Measurements from ENCODE around the gene PPP1R1B.

PPP1R1B gene

GRCh38 chr17:39672522-39673334 lies 46.0 kb downstream of the PPP1R1B start:
- no peaks in the 10 kb centered on the region for H3F3A ChIP-seq (ENCODE audit: insufficient read depth)
- H4K20me1 ChIP-seq (ENCODE audit: low read depth, low read length) = no peaks in the 10 kb centered on the region
- no peak overlapping the region for H3K27ac ChIP-seq (ENCODE audit: low read depth, low read length)
- H3K27me3 ChIP-seq (ENCODE audit: low read length) = no peaks in the 10 kb centered on the region
- H3K4me3 ChIP-seq (ENCODE audit: insufficient read depth, low read length, poor library complexity, severe bottlenecking) = no peak overlapping the region
- H3K9me2 ChIP-seq (replicated peaks; ENCODE audit: insufficient read depth, low read length) = no peaks in the 10 kb centered on the region
- H3K36me3 ChIP-seq (ENCODE audit: low read length) = no peaks in the 10 kb centered on the region
- H3K79me2 ChIP-seq (ENCODE audit: insufficient read depth, low read length) = no peaks in the 10 kb centered on the region
- H3K9ac ChIP-seq (ENCODE audit: low read length) = no peak overlapping the region
- no peak overlapping the region for H3K4me2 ChIP-seq (ENCODE audit: low read depth, low read length, poor library complexity, severe bottlenecking)
- no peak overlapping the region for H2AFZ ChIP-seq (ENCODE audit: low read depth, low read length, severe bottlenecking)
- H3K9me3 ChIP-seq (ENCODE audit: insufficient read depth, low read length) = no peaks in the 10 kb centered on the region
- no peak for TF ChIP-seq EZH2phosphoT487 (conservative IDR thresholded peaks at IDR 0.05; ENCODE audit: low read length)
- TF ChIP-seq, protein P1, sequence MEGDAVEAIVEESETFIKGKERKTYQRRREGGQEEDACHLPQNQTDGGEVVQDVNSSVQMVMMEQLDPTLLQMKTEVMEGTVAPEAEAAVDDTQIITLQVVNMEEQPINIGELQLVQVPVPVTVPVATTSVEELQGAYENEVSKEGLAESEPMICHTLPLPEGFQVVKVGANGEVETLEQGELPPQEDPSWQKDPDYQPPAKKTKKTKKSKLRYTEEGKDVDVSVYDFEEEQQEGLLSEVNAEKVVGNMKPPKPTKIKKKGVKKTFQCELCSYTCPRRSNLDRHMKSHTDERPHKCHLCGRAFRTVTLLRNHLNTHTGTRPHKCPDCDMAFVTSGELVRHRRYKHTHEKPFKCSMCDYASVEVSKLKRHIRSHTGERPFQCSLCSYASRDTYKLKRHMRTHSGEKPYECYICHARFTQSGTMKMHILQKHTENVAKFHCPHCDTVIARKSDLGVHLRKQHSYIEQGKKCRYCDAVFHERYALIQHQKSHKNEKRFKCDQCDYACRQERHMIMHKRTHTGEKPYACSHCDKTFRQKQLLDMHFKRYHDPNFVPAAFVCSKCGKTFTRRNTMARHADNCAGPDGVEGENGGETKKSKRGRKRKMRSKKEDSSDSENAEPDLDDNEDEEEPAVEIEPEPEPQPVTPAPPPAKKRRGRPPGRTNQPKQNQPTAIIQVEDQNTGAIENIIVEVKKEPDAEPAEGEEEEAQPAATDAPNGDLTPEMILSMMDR (IDR thresholded peaks at IDR 0.05; ENCODE audit: insufficient read depth, low read length, poor library complexity, severe bottlenecking) = no peak

DNA sequence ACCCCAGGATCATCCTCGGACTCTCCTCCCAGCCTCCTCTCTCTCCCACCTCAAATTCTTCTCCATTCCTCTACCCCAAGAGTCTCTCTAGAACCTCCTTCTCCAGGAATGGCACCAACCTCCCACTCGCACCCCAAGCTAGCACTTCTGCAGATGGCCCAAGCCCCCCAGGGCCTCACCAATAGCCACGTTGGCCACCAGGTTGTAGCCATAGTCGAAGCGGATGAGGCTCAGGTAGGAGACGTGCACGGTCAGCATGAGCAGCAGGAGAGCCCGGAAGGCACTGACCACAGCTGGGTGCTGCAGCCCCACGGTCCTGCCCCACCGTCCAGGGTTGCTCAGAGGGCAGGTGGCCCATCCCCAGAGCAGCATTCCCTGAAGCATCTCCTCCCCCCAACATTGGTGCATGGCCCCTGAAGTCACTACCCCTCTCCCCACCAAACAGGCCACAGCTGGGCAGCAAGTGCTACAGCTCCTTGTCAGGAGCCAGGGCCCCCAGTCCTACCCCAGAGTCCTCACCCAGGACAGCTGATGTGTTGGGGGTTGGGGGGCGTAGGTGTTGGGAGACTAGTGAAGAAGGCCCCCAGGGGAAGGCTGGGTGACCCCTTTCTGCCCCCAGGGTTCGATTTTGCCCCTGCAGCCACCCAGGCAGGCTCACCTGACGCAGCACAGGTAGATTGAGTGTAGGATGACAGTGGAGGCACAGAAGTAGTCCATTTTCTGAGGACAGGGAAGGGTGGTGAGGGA lies 46.8 kb downstream of the PPP1R1B start:
- TF ChIP-seq, protein P1 (IDR thresholded peaks at IDR 0.05; ENCODE audit: insufficient read depth, low read length, poor library complexity, severe bottlenecking) = no peak
- TF ChIP-seq EZH2phosphoT487 (conservative IDR thresholded peaks at IDR 0.05; ENCODE audit: low read length) = no peak
- no peak overlapping the region for H3K9ac ChIP-seq (ENCODE audit: low read length)
- no peak overlapping the region for H2AFZ ChIP-seq (ENCODE audit: low read depth, low read length, severe bottlenecking)
- no peaks in the 10 kb centered on the region for H3F3A ChIP-seq (ENCODE audit: insufficient read depth)
- H3K27me3 ChIP-seq (ENCODE audit: low read length) = no peaks in the 10 kb centered on the region
- no peak overlapping the region for H3K4me2 ChIP-seq (ENCODE audit: low read depth, low read length, poor library complexity, severe bottlenecking)
- H3K79me2 ChIP-seq (ENCODE audit: insufficient read depth, low read length) = no peaks in the 10 kb centered on the region
- no peak overlapping the region for H3K4me3 ChIP-seq (ENCODE audit: insufficient read depth, low read length, poor library complexity, severe bottlenecking)
- H3K9me3 ChIP-seq (ENCODE audit: insufficient read depth, low read length) = no peaks in the 10 kb centered on the region
- no peaks in the 10 kb centered on the region for H4K20me1 ChIP-seq (ENCODE audit: low read depth, low read length)
- no peaks in the 10 kb centered on the region for H3K9me2 ChIP-seq (replicated peaks; ENCODE audit: insufficient read depth, low read length)
- H3K27ac ChIP-seq (ENCODE audit: low read depth, low read length) = no peak overlapping the region
- H3K36me3 ChIP-seq (ENCODE audit: low read length) = no peaks in the 10 kb centered on the region

DNA sequence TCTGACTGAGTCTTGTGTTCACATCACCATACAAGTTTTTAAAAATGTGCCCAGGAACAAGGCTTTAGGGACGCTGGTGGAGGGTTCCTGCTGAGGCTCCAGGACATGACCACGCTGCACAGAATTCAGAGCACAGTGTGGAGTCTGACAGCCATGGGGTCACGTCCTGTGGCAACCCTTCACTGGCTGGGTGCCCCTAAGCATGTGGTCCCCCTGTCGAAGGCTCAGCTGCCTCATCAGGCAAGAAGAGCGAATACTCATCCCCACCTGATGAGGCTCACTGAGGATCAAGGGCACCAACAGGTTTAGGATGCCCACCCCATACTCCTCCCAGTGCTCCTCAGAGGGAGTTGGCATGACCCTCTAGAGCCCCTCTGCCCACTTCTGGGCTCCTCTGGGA lies 47.4 kb downstream of the PPP1R1B start:
- Histone ChIP-seq H3F3A (ENCODE audit: insufficient read depth) (no peaks in the 10 kb centered on the region), H3K79me2 (ENCODE audit: insufficient read depth, low read length) (no peaks in the 10 kb centered on the region), H3K27ac (ENCODE audit: low read depth, low read length) (no peak overlapping the region), H3K9me2 (replicated peaks; ENCODE audit: insufficient read depth, low read length) (no peaks in the 10 kb centered on the region), H2AFZ (ENCODE audit: low read depth, low read length, severe bottlenecking) (no peak overlapping the region), H4K20me1 (ENCODE audit: low read depth, low read length) (no peaks in the 10 kb centered on the region), H3K4me3 (ENCODE audit: insufficient read depth, low read length, poor library complexity, severe bottlenecking) (no peak overlapping the region), H3K9me3 (ENCODE audit: insufficient read depth, low read length) (no peaks in the 10 kb centered on the region), H3K9ac (ENCODE audit: low read length) (no peak overlapping the region), H3K4me2 (ENCODE audit: low read depth, low read length, poor library complexity, severe bottlenecking) (no peak overlapping the region), H3K27me3 (ENCODE audit: low read length) (no peaks in the 10 kb centered on the region), H3K36me3 (ENCODE audit: low read length) (no peaks in the 10 kb centered on the region)
- TF ChIP-seq, protein P1 (IDR thresholded peaks at IDR 0.05; ENCODE audit: insufficient read depth, low read length, poor library complexity, severe bottlenecking) = no peak
